SK-N-SH (cell line): ENCODE results near the gene RPGRIP1L. TPM values are rescaled to one million over a fixed set of nuclear protein-coding genes. Genes with fewer than 3 reads are reported as not detected.

Experiments
- CTCF ChIA-PET: fragments of 300-600, 350-600 bp; formaldehyde crosslinking; extraction: SDS; loops from one replicate; lab custom pipeline; 2021; lab: Yijun Ruan, JAX
- POLR2A ChIA-PET: fragments of 350-600 bp; sonication (Branson Sonifier 250); formaldehyde crosslinking; extraction: SDS; loops from one replicate; lab custom pipeline; 2020; ENCODE audit warnings: antibody characterized with exemption, inconsistent platforms; lab: Yijun Ruan, JAX
- DNase-seq: peaks from one replicate; pipeline ENCODE4 v3.0.0; 2012
- H2AFZ ChIP-seq: fragments of 200-600 bp; sonication (generic); 2 replicates; pipeline ENCODE4 v1.8.1; 2016; ENCODE audit warnings: antibody characterized with exemption, mild to moderate bottlenecking, low read depth
- H3F3A ChIP-seq: fragments of 200-600 bp; sonication (generic); replicated peaks from 2 replicates; pipeline ENCODE3; 2016; ENCODE audit warnings: antibody characterized with exemption, mild to moderate bottlenecking; ENCODE audit not compliant: insufficient read depth
- H3K27ac ChIP-seq, 2 experiments: fragments of 200-500 bp in 1 of 2; fragments of 200-600 bp in 1 of 2; sonication (Bioruptor generic) in 1 of 2; sonication (generic), shearing (Covaris generic) in 1 of 2; 2 replicates each; pipeline versions ENCODE4 v1.5.1 to v1.6.1; 2014 to 2016; ENCODE audit warnings: low read depth in 2 of 2, inconsistent platforms in 1 of 2, low read length in 1 of 2, mild to moderate bottlenecking in 1 of 2, mixed read lengths in 1 of 2
- H3K27me3 ChIP-seq: fragments of 200-600 bp; sonication (generic), shearing (Covaris generic); 2 replicates; pipeline ENCODE4 v1.6.1; 2016; ENCODE audit warnings: mixed run types; ENCODE audit not compliant: insufficient read depth
- H3K36me3 ChIP-seq, 2 experiments: fragments of 200-500 bp in 1 of 2; fragments of 200-600 bp in 1 of 2; sonication (Bioruptor generic) in 1 of 2; sonication (generic) in 1 of 2; replicated peaks in 1 of 2; 2 replicates each; pipeline versions ENCODE3 to v1.5.1; 2014 to 2016; ENCODE audit warnings: low read length in 1 of 2, mild to moderate bottlenecking in 1 of 2; ENCODE audit not compliant: insufficient read depth in 2 of 2, control insufficient read depth in 1 of 2
- H3K4me1 ChIP-seq, 2 experiments: fragments of 200-500 bp in 1 of 2; fragments of 200-600 bp in 1 of 2; sonication (Bioruptor generic) in 1 of 2; sonication (generic), shearing (Covaris generic) in 1 of 2; 2 replicates each; pipeline versions ENCODE4 v1.5.1 to v1.6.1; 2014 to 2016; ENCODE audit warnings: low read depth in 1 of 2, low read length in 1 of 2, mixed run types in 1 of 2; ENCODE audit not compliant: insufficient read depth in 2 of 2, control insufficient read depth in 1 of 2
- H3K4me2 ChIP-seq: fragments of 200-600 bp; sonication (generic), shearing (Covaris generic); 2 replicates; pipeline ENCODE4 v1.6.1; 2017; ENCODE audit warnings: mixed run types
- H3K4me3 ChIP-seq, 2 experiments: fragments of 200-500 bp in 1 of 2; fragments of 200-600 bp in 1 of 2; sonication (Bioruptor generic) in 1 of 2; sonication (generic), shearing (Covaris generic) in 1 of 2; 2 replicates each; pipeline versions ENCODE4 v1.5.1 to v1.8.1; 2014 to 2016; ENCODE audit warnings: low read depth in 2 of 2, inconsistent platforms in 1 of 2, low read length in 1 of 2, mild to moderate bottlenecking in 1 of 2, mixed read lengths in 1 of 2, moderate library complexity in 1 of 2
- H3K79me2 ChIP-seq: fragments of 200-600 bp; sonication (generic); 2 replicates; pipeline ENCODE4 v1.8.1; 2017; ENCODE audit warnings: mild to moderate bottlenecking; ENCODE audit not compliant: insufficient read depth
- H3K9ac ChIP-seq: fragments of 200-600 bp; sonication (generic); 2 replicates; pipeline ENCODE4 v1.6.1; 2017; ENCODE audit warnings: mixed run types
- H3K9me2 ChIP-seq: fragments of 200-600 bp; sonication (generic); 2 replicates; pipeline ENCODE4 v1.6.1; 2017; ENCODE audit warnings: mixed run types
- H3K9me3 ChIP-seq: fragments of 200-600 bp; sonication (generic); 2 replicates; pipeline ENCODE4 v1.6.1; 2017; ENCODE audit warnings: mixed run types, mild to moderate bottlenecking, moderate library complexity
- H4K20me1 ChIP-seq: fragments of 200-600 bp; sonication (generic); 2 replicates; pipeline ENCODE4 v1.6.1; 2017; ENCODE audit warnings: mild to moderate bottlenecking, mixed run types; ENCODE audit not compliant: insufficient read depth
- EP300 ChIP-seq, 2 experiments: IDR thresholded peaks; 2 replicates each; pipeline versions ENCODE4 v1.4.0 to v1.6.1; 2012; ENCODE audit warnings: borderline replicate concordance in 1 of 2, low read depth in 1 of 2, low read length in 1 of 2
- GATA2 ChIP-seq: sonication (generic); formaldehyde crosslinking; IDR thresholded peaks from 2 replicates; pipeline ENCODE4 v1.5.0; 2020; ENCODE audit warnings: mild to moderate bottlenecking, missing genetic modification reagents
- MEF2A ChIP-seq: IDR thresholded peaks from 2 replicates; pipeline ENCODE4 v1.4.0; 2012; ENCODE audit warnings: low read depth, borderline replicate concordance
- MXI1 ChIP-seq: IDR thresholded peaks from 2 replicates; pipeline ENCODE4 v1.6.1; 2012; ENCODE audit warnings: mild to moderate bottlenecking, low read depth, low read length, improper control_type of control experiment
- NRF1 ChIP-seq: IDR thresholded peaks from 2 replicates; pipeline ENCODE4 v1.6.1; 2012; ENCODE audit warnings: low read depth, mild to moderate bottlenecking, low read length
- POLR2AphosphoS5 ChIP-seq: IDR thresholded peaks from 2 replicates; pipeline ENCODE4 v1.6.1; 2012; ENCODE audit warnings: low read depth, low read length
- RAD21 ChIP-seq: IDR thresholded peaks from 2 replicates; pipeline ENCODE4 v1.6.1; 2012; ENCODE audit warnings: mild to moderate bottlenecking, low read length
- RCOR1 ChIP-seq: fragments of 150-350 bp; IDR thresholded peaks from 2 replicates; pipeline ENCODE4 v1.6.1; 2017; ENCODE audit warnings: antibody characterized with exemption, low read length
- SIN3A ChIP-seq: IDR thresholded peaks from 2 replicates; pipeline ENCODE4 v1.6.1; 2012; ENCODE audit warnings: low read depth, mild to moderate bottlenecking, low read length, moderate library complexity, borderline replicate concordance
- TAF1 ChIP-seq: IDR thresholded peaks from 2 replicates; pipeline ENCODE4 v1.6.1; 2012; ENCODE audit warnings: low read depth, mild to moderate bottlenecking, low read length, moderate library complexity, borderline replicate concordance
- WGBS: methylation state at CpG from one replicate; pipeline ENCODE4 v1.1.6; 2017; ENCODE audit warnings: low lambda C conversion rate; 5-methylcytosine and 5-hydroxymethylcytosine counted together
- polyA plus RNA-seq, 3 experiments: library from polyadenylated mRNA; depleted of rRNA; stranded (reverse); fragments of >200 nt; gene quantifications; 2 replicates each; pipeline ENCODE4 v1.2.3, GENCODE V29; 2012
- TF ChIP-seq, protein P1 (sequence below): IDR thresholded peaks from 2 replicates; pipeline ENCODE4 v1.6.1; 2012; ENCODE audit warnings: mild to moderate bottlenecking, low read depth, low read length, moderate library complexity
- TF ChIP-seq, protein P2 (sequence below): IDR thresholded peaks from 2 replicates; pipeline ENCODE4 v1.4.0; 2012; ENCODE audit warnings: low read depth
- TF ChIP-seq, protein P3 (sequence below): IDR thresholded peaks from 2 replicates; pipeline ENCODE4 v1.4.0; 2012; ENCODE audit warnings: low read depth, borderline replicate concordance

RPGRIP1L gene
- polyA plus RNA-seq, 1 of the 3 experiments (the other 2 are of a cell fraction): 5.7 TPM

DNA sequence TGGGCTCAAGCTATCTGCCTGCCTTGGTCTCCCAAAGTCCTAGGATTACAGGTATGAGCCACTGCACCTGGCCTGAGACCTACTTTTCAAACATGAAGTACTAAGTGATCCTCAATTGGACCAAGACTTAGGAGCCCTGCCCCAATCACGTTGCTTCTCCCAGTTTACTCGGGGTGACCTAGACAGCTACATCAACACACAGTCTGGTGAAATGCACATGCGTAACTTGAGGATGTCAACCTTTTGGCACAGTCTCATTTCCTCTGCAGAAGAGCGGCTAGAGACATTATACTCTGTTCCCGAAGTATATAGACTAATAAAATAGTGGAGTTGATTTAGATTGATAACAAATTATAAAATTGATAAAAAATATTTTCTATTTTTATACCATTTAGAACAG lies 17.4 kb upstream of the RPGRIP1L start:
- Histone ChIP-seq H3K9me2 (no peaks in the 10 kb centered on the region), H2AFZ (no peak overlapping the region), H3K4me1 (peaks cover under 1 to 4% of the 10 kb centered on the region in 2 experiments; a peak in 2 of 4 replicates), H3K9me3 (no peaks in the 10 kb centered on the region), H3K36me3 (peaks cover 0 to 7% of the 10 kb centered on the region in 2 experiments), H3K4me3 (no peak overlapping the region), H3F3A (no peaks in the 10 kb centered on the region), H3K27me3 (no peaks in the 10 kb centered on the region), H3K9ac (no peak overlapping the region), H3K79me2 (peaks cover 72% of the 10 kb centered on the region), H3K27ac (no peak overlapping the region), H3K4me2 (no peak overlapping the region), H4K20me1 (peaks cover 5% of the 10 kb centered on the region; the same call in 1 of the 2 replicates)
- no peak for DNase-seq
- ChIA-PET CTCF (no interaction called here), POLR2A (no interaction called here)
- TF ChIP-seq MXI1: no peak
- no peak for TF ChIP-seq TAF1
- 100% methylated on average over 5 of the region's 5 CpGs for WGBS

DNA sequence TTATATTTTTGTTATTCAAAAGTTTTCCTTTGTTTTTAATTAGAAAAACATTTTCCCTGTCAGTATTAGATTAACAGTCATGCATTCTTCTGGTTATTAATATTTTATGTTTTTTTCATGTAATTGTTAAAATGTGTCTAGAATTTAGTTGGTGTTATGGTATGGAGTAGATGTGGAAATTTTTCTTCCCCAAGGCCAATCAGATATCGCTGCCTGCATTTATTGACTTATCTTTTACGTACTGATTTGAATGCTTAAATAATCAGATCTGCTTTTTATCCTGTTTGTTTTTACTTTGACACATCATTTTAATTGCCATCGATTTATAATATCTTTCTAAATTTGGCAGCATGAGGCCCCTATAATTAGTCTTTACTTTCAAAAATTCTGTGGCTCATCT lies 13.9 kb upstream of the RPGRIP1L start:
- Histone ChIP-seq H3K9me3 (no peaks in the 10 kb centered on the region), H3F3A (no peaks in the 10 kb centered on the region), H3K36me3 (peaks cover 0 to 7% of the 10 kb centered on the region in 2 experiments), H3K4me1 (peaks cover 5 to 13% of the 10 kb centered on the region in 2 experiments; a peak in 3 of 4 replicates), H3K27ac (no peak overlapping the region), H3K9ac (no peak overlapping the region), H3K27me3 (no peaks in the 10 kb centered on the region)
- WGBS: 78% methylated on average over 3 of the region's 3 CpGs
- ChIA-PET POLR2A (no interaction called here), CTCF (no interaction called here)
- TF ChIP-seq, protein P1, sequence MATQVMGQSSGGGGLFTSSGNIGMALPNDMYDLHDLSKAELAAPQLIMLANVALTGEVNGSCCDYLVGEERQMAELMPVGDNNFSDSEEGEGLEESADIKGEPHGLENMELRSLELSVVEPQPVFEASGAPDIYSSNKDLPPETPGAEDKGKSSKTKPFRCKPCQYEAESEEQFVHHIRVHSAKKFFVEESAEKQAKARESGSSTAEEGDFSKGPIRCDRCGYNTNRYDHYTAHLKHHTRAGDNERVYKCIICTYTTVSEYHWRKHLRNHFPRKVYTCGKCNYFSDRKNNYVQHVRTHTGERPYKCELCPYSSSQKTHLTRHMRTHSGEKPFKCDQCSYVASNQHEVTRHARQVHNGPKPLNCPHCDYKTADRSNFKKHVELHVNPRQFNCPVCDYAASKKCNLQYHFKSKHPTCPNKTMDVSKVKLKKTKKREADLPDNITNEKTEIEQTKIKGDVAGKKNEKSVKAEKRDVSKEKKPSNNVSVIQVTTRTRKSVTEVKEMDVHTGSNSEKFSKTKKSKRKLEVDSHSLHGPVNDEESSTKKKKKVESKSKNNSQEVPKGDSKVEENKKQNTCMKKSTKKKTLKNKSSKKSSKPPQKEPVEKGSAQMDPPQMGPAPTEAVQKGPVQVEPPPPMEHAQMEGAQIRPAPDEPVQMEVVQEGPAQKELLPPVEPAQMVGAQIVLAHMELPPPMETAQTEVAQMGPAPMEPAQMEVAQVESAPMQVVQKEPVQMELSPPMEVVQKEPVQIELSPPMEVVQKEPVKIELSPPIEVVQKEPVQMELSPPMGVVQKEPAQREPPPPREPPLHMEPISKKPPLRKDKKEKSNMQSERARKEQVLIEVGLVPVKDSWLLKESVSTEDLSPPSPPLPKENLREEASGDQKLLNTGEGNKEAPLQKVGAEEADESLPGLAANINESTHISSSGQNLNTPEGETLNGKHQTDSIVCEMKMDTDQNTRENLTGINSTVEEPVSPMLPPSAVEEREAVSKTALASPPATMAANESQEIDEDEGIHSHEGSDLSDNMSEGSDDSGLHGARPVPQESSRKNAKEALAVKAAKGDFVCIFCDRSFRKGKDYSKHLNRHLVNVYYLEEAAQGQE: no peak
- TF ChIP-seq GATA2 (peak; percentile 50; the same call in 1 of the 2 replicates), RCOR1 (peak; percentile 83), MEF2A (no peak), EP300 (IDR thresholded peaks at IDR 0.05; ENCODE audit: borderline replicate concordance in 1 of 2, low read depth in 1 of 2, low read length in 1 of 2) (peak in 1 of 2 experiments; percentile 54; a peak in 1 of 4 replicates)
- TF ChIP-seq, all 33 proteins: peak for 3
- H3K79me2 ChIP-seq: peaks cover 81% of the 10 kb centered on the region
- H3K4me3 ChIP-seq: no peak overlapping the region
- H3K9me2 ChIP-seq: no peaks in the 10 kb centered on the region
- no peaks in the 10 kb centered on the region; the same call in 1 of the 2 replicates for H4K20me1 ChIP-seq
- no peak for DNase-seq
- H2AFZ ChIP-seq: no peak overlapping the region
- no peak overlapping the region for H3K4me2 ChIP-seq

DNA sequence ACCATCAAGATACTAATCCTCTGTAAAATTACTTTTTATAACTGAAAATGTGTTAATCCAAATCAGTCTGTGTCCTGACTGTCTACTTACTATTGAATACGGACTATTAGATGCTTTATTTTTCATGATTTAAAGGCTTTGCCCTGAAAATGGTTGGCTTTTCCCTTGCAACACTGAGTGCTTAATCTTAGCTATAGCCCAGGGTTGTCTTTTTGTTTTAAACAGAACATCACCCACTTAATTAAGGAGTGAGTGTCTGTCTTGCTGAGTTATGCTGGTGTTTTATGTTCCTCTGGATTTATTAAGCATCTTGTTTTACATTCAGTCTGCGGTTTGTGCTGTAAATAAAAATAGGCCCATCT lies 11.3 kb upstream of the RPGRIP1L start:
- no peak overlapping the region for H3K9ac ChIP-seq
- no peak for DNase-seq
- H3K27me3 ChIP-seq: no peaks in the 10 kb centered on the region
- H3K27ac ChIP-seq: peak overlapping the region in 1 of 2 experiments; percentile 43; a peak in 2 of 4 replicates
- no peaks in the 10 kb centered on the region for H3K36me3 ChIP-seq
- no peaks in the 10 kb centered on the region for H3F3A ChIP-seq
- H2AFZ ChIP-seq: no peak overlapping the region
- no peaks in the 10 kb centered on the region for H3K9me3 ChIP-seq
- H3K4me1 ChIP-seq: peaks cover 5 to 13% of the 10 kb centered on the region in 2 experiments; a peak in 3 of 4 replicates
- ChIA-PET CTCF (no interaction called here), POLR2A (no interaction called here)
- no peaks in the 10 kb centered on the region; the same call in 1 of the 2 replicates for H4K20me1 ChIP-seq
- no peak overlapping the region for H3K4me3 ChIP-seq
- peaks cover 80% of the 10 kb centered on the region for H3K79me2 ChIP-seq
- WGBS: 82% methylated on average over 2 of the region's 2 CpGs
- no peaks in the 10 kb centered on the region for H3K9me2 ChIP-seq
- no peak overlapping the region for H3K4me2 ChIP-seq
- no peak for TF ChIP-seq MEF2A
- TF ChIP-seq, protein P2, sequence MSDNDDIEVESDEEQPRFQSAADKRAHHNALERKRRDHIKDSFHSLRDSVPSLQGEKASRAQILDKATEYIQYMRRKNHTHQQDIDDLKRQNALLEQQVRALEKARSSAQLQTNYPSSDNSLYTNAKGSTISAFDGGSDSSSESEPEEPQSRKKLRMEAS: no peak
- TF ChIP-seq GATA2: no peak
- TF ChIP-seq, protein P3, sequence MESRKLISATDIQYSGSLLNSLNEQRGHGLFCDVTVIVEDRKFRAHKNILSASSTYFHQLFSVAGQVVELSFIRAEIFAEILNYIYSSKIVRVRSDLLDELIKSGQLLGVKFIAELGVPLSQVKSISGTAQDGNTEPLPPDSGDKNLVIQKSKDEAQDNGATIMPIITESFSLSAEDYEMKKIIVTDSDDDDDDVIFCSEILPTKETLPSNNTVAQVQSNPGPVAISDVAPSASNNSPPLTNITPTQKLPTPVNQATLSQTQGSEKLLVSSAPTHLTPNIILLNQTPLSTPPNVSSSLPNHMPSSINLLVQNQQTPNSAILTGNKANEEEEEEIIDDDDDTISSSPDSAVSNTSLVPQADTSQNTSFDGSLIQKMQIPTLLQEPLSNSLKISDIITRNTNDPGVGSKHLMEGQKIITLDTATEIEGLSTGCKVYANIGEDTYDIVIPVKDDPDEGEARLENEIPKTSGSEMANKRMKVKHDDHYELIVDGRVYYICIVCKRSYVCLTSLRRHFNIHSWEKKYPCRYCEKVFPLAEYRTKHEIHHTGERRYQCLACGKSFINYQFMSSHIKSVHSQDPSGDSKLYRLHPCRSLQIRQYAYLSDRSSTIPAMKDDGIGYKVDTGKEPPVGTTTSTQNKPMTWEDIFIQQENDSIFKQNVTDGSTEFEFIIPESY: no peak
- no peak for TF ChIP-seq NRF1
- no peak for TF ChIP-seq POLR2AphosphoS5
- no peak for TF ChIP-seq SIN3A
- TF ChIP-seq EP300 (IDR thresholded peaks at IDR 0.05; ENCODE audit: borderline replicate concordance in 1 of 2, low read depth in 1 of 2, low read length in 1 of 2): no peak
- TF ChIP-seq RAD21: no peak
